A549 (cell line): ENCODE data around the gene HSPA4L. TPM values are rescaled to one million over a fixed set of nuclear protein-coding genes. Genes with fewer than 3 reads are reported as not detected.

Source experiments
- ATAC-seq, 2 experiments: fragments of 200-7000 bp in 1 of 2; fragments of >200 bp in 1 of 2; cut with Nextera tagmentation in 1 of 2; cut with Tn5 transposase in 1 of 2; 3 replicates each; pipeline versions ENCODE4 v1.8.0 to v1.9.1; 2018 to 2020; ENCODE audit warnings: mild to moderate bottlenecking in 1 of 2, moderate library complexity in 1 of 2
- CTCF ChIA-PET: fragments of 300-600 bp; sonication (Branson Sonifier 250); formaldehyde crosslinking; extraction: SDS; loops from one replicate; lab custom pipeline; 2021; ENCODE audit warnings: antibody characterized with exemption, inconsistent platforms; lab: Yijun Ruan, JAX
- POLR2A ChIA-PET: fragments of 350-600 bp; formaldehyde crosslinking; extraction: SDS; loops from one replicate; lab custom pipeline; 2021; ENCODE audit warnings: antibody characterized with exemption, inconsistent platforms; lab: Yijun Ruan, JAX
- DNase-seq, 2 experiments: peaks; one replicate each; pipeline versions ENCODE4 v3.0.0 to v3.0.0-alpha.2; 2011 to 2016; ENCODE audit warnings: low read depth in 1 of 2, low spot score in 1 of 2
- FAIRE-seq: peaks from 2 replicates; lab custom pipeline; 2011; peaks lifted over from hg19 to GRCh38; lab: Jason Lieb, UNC
- H3K27ac ChIP-seq, 2 experiments: fragments of >200 bp; sonication (Bioruptor Twin); formaldehyde crosslinking; 3 replicates each; pipeline ENCODE4 v1.5.1; 2016 to 2017
- H3K4me1 ChIP-seq: fragments of >200 bp; sonication (Bioruptor Twin); formaldehyde crosslinking; 3 replicates; pipeline ENCODE4 v1.6.1; 2016
- H3K4me2 ChIP-seq: fragments of >200 bp; sonication (Bioruptor Twin); formaldehyde crosslinking; 3 replicates; pipeline ENCODE4 v1.6.1; 2016
- H3K4me3 ChIP-seq: fragments of >200 bp; sonication (Bioruptor Twin); formaldehyde crosslinking; 3 replicates; pipeline ENCODE4 v1.5.1; 2016
- H3K9me3 ChIP-seq: fragments of >200 bp; sonication (Bioruptor Twin); formaldehyde crosslinking; 3 replicates; pipeline ENCODE4 v1.6.1; 2016
- CBX2 ChIP-seq: fragments of 200-600 bp; sonication (generic); IDR thresholded peaks from 2 replicates; pipeline ENCODE4 v1.6.1; 2016; ENCODE audit warnings: low read depth, mild to moderate bottlenecking, borderline replicate concordance
- CBX8 ChIP-seq: fragments of 200-600 bp; sonication (generic); IDR thresholded peaks from 2 replicates; pipeline ENCODE4 v1.6.1; 2016
- CEBPB ChIP-seq, 2 experiments: fragments of >200 bp in 1 of 2; sonication (Bioruptor Twin) in 1 of 2; formaldehyde crosslinking in 1 of 2; IDR thresholded peaks; 2 replicates each; pipeline ENCODE4 v1.6.1; 2012 to 2016
- CHD2 ChIP-seq: fragments of 150-350 bp; IDR thresholded peaks from 2 replicates; pipeline ENCODE4 v1.6.1; 2014; ENCODE audit warnings: low read length; ENCODE audit not compliant: partially characterized antibody
- EHF ChIP-seq: fragments of 250-450 bp; sonication (Bioruptor Pico); IDR thresholded peaks from 2 replicates; pipeline ENCODE4 v1.5.0; 2020; ENCODE audit warnings: mild to moderate bottlenecking
- EHMT2 ChIP-seq: fragments of 200-600 bp; sonication (generic); IDR thresholded peaks from 2 replicates; pipeline ENCODE4 v1.6.1; 2016; ENCODE audit warnings: antibody characterized with exemption, low read depth, mild to moderate bottlenecking, moderate library complexity
- ELK1 ChIP-seq: fragments of 150-350 bp; IDR thresholded peaks from 2 replicates; pipeline ENCODE4 v1.6.1; 2014; ENCODE audit warnings: low read depth, mild to moderate bottlenecking, low read length
- EP300 ChIP-seq, 2 experiments: fragments of >200 bp; sonication (Bioruptor Twin); formaldehyde crosslinking; IDR thresholded peaks; 2 replicates in 1 of 2; 3 replicates in 1 of 2; pipeline ENCODE4 v1.6.1; 2016 to 2017
- FOSL2 ChIP-seq, 2 experiments: fragments of 450-650 bp in 1 of 2; fragments of >200 bp in 1 of 2; sonication (Bioruptor Twin) in 1 of 2; formaldehyde crosslinking; IDR thresholded peaks; 2 replicates each; pipeline versions ENCODE4 v1.5.0 to v1.6.1; 2016 to 2020; ENCODE audit warnings: mild to moderate bottlenecking in 1 of 2, moderate library complexity in 1 of 2
- FOXS1 ChIP-seq: fragments of 250-450 bp; sonication (Bioruptor Pico); IDR thresholded peaks from 2 replicates; pipeline ENCODE4 v1.5.0; 2020; ENCODE audit warnings: mild to moderate bottlenecking, moderate library complexity
- GATA3 ChIP-seq: IDR thresholded peaks from 2 replicates; pipeline ENCODE4 v1.6.1; 2012; ENCODE audit warnings: borderline replicate concordance
- HDAC2 ChIP-seq: fragments of 200-600 bp; sonication (generic); IDR thresholded peaks from 2 replicates; pipeline ENCODE4 v1.6.1; 2016
- HEYL ChIP-seq: fragments of 250-450 bp; sonication (Bioruptor Pico); IDR thresholded peaks from 2 replicates; pipeline ENCODE4 v1.8.0; 2021; ENCODE audit warnings: mild to moderate bottlenecking, moderate library complexity
- HOXA7 ChIP-seq: fragments of 250-450 bp; sonication (Bioruptor Pico); IDR thresholded peaks from 2 replicates; pipeline ENCODE4 v1.5.0; 2020; ENCODE audit warnings: mild to moderate bottlenecking, moderate library complexity
- HOXB13 ChIP-seq: fragments of 250-450 bp; sonication (Bioruptor Pico); IDR thresholded peaks from 2 replicates; pipeline ENCODE4 v1.5.0; 2020; ENCODE audit warnings: low read depth, mild to moderate bottlenecking, moderate library complexity
- HOXB5 ChIP-seq: fragments of 250-450 bp; sonication (Bioruptor Pico); IDR thresholded peaks from 2 replicates; pipeline ENCODE4 v1.5.0; 2020; ENCODE audit warnings: mild to moderate bottlenecking, moderate library complexity
- MAFK ChIP-seq: fragments of 450-650 bp; IDR thresholded peaks from 2 replicates; pipeline ENCODE4 v1.6.1; 2014; ENCODE audit not compliant: partially characterized antibody
- MAX ChIP-seq: IDR thresholded peaks from 2 replicates; pipeline ENCODE4 v1.6.1; 2012
- MAZ ChIP-seq: fragments of 150-350 bp; IDR thresholded peaks from 2 replicates; pipeline ENCODE4 v1.6.1; 2014; ENCODE audit warnings: antibody characterized with exemption, low read depth, low read length, borderline replicate concordance
- NFE2L2 ChIP-seq: fragments of 150-350 bp; conservative IDR thresholded peaks from 2 replicates; pipeline ENCODE4 v1.6.1; 2014; ENCODE audit warnings: low read length
- PHF8 ChIP-seq: fragments of 200-600 bp; sonication (generic); IDR thresholded peaks from 2 replicates; pipeline ENCODE4 v1.6.1; 2016; ENCODE audit warnings: low read depth, mild to moderate bottlenecking, antibody characterized with exemption, moderate library complexity, borderline replicate concordance
- RAD21 ChIP-seq, 2 experiments: fragments of >200 bp in 1 of 2; sonication (Bioruptor Twin) in 1 of 2; formaldehyde crosslinking in 1 of 2; IDR thresholded peaks in 1 of 2; conservative IDR thresholded peaks in 1 of 2; 2 replicates in 1 of 2; 3 replicates in 1 of 2; pipeline ENCODE4 v1.6.1; 2012 to 2018; ENCODE audit warnings: inconsistent platforms in 1 of 2
- RCOR1 ChIP-seq: fragments of 150-350 bp; IDR thresholded peaks from 2 replicates; pipeline ENCODE4 v1.6.1; 2014; ENCODE audit warnings: antibody characterized with exemption, low read length, low read depth
- REST ChIP-seq: fragments of 200-600 bp; sonication (generic); IDR thresholded peaks from 2 replicates; pipeline ENCODE4 v1.6.1; 2016; ENCODE audit warnings: antibody characterized with exemption, mild to moderate bottlenecking, moderate library complexity
- RNF2 ChIP-seq: fragments of 200-600 bp; sonication (generic); IDR thresholded peaks from 2 replicates; pipeline ENCODE4 v1.6.1; 2016; ENCODE audit warnings: low read depth, mild to moderate bottlenecking, antibody characterized with exemption, moderate library complexity, borderline replicate concordance
- SMC3 ChIP-seq: fragments of >200 bp; sonication (Bioruptor Twin); formaldehyde crosslinking; IDR thresholded peaks from 3 replicates; pipeline ENCODE4 v1.6.1; 2018; ENCODE audit warnings: inconsistent platforms
- ZFP36 ChIP-seq: fragments of 450-650 bp; IDR thresholded peaks from 2 replicates; pipeline ENCODE4 v1.6.1; 2014; ENCODE audit warnings: borderline replicate concordance; ENCODE audit not compliant: partially characterized antibody
- ZNF302 ChIP-seq: fragments of 250-450 bp; sonication (Bioruptor Pico); IDR thresholded peaks from 2 replicates; pipeline ENCODE4 v1.9.0; 2021; ENCODE audit warnings: inconsistent platforms, mild to moderate bottlenecking, moderate library complexity
- ZSCAN20 ChIP-seq: fragments of 250-450 bp; sonication (Bioruptor Pico); IDR thresholded peaks from 2 replicates; pipeline ENCODE4 v1.8.0; 2022; ENCODE audit warnings: mild to moderate bottlenecking, moderate library complexity
- WGBS: methylation state at CpG from one replicate; pipeline ENCODE4 v1.1.6; 2017; ENCODE audit errors: missing lambda C conversion rate; 5-methylcytosine and 5-hydroxymethylcytosine counted together
- polyA plus RNA-seq, 4 experiments: library from polyadenylated mRNA; depleted of rRNA in 3 of 4; stranded (reverse); fragments of >200 nt; fragmentation: RNase III in 1 of 4; extraction: RNeasy Plus Mini Kit Qiagen cat#74134 plus additional on column Dnase treatment in 1 of 4; gene quantifications; 2 replicates in 3 of 4; 3 replicates in 1 of 4; pipeline ENCODE4 v1.2.3, GENCODE V29; 2011 to 2017
- TF ChIP-seq, protein P1 (sequence below): IDR thresholded peaks from 2 replicates; pipeline ENCODE4 v1.6.1; 2012

HSPA4L gene
- polyA plus RNA-seq, 2 of the 4 experiments (the other 2 are of a cell fraction): 10.9 to 12.1 TPM

DNA sequence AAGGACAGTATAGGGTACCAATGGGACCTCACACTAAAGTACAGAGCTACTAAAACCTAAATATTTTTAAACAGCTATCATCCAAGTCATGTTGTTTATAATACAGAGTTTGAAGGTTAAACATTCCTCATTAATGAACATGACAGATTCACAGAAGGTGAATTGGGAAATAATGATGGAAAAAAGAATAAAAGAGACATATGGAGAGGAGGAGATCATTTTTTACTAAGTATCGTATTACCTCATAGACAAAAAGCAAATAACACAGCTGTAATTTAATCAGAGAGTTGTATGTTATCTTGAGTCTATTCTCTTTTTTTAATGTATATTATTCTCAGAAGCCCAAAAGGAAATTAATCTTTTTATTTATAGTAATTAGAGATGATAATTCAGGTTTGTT, 106.4 kb downstream of the HSPA4L start:
- H3K4me3 ChIP-seq: no peak overlapping the region
- CTCF ChIA-PET: interaction anchor here (0.6 kb wide), 1 partner anchor 78 kb away, joined by 3 read pairs; no protein-coding TSS in a partner anchor
- H3K4me2 ChIP-seq: no peak overlapping the region
- POLR2A ChIA-PET: interaction anchor here (0.7 to 1.2 kb wide), 2 partner anchors 9 to 172 kb away, joined by 3 to 5 read pairs; partner anchors contain the start of gene LARP1B
- no peak for DNase-seq
- no peak overlapping the region for H3K27ac ChIP-seq
- no peak for TF ChIP-seq HOXB5
- TF ChIP-seq MAFK: no peak
- no peak for TF ChIP-seq CBX8
- TF ChIP-seq ZFP36: no peak
- TF ChIP-seq PHF8: no peak
- TF ChIP-seq CEBPB (IDR thresholded peaks at IDR 0.05): no peak
- TF ChIP-seq SMC3: no peak
- no peak for TF ChIP-seq CHD2
- no peak for TF ChIP-seq FOSL2 (IDR thresholded peaks at IDR 0.05)
- TF ChIP-seq FOSL2 (CRISPR knock-in tag; IDR thresholded peaks at IDR 0.05): no peak
- no peak for TF ChIP-seq RNF2
- no peak for TF ChIP-seq ZSCAN20 (CRISPR knock-in tag)
- no peak for TF ChIP-seq HEYL (CRISPR knock-in tag)
- no peak for TF ChIP-seq MAZ
- TF ChIP-seq HDAC2: no peak
- 87% methylated on average over 1 of the region's 1 CpG for WGBS
- no peak for FAIRE-seq
- no peaks in the 10 kb centered on the region for H3K4me1 ChIP-seq
- no peaks in the 10 kb centered on the region for H3K9me3 ChIP-seq
- no peak for ATAC-seq

- ChIA-PET POLR2A (no interaction called here), CTCF (interaction anchor here (2.1 kb wide), 1 partner anchor 9 kb away, joined by 6 read pairs; the partner anchor contains the start of gene PLK4)
- no peak overlapping the region for H3K27ac ChIP-seq
- ATAC-seq (no peak), DNase-seq (no peak), FAIRE-seq (no peak)
- TF ChIP-seq MAX (no peak), CBX2 (no peak), NFE2L2 (no peak), PHF8 (no peak), HOXA7 (CRISPR knock-in tag) (no peak), HOXB13 (CRISPR knock-in tag) (no peak), ZSCAN20 (CRISPR knock-in tag) (no peak), ELK1 (no peak), EHF (no peak), ZNF302 (CRISPR knock-in tag) (no peak), RAD21 (conservative IDR thresholded peaks at IDR 0.05 in 1 of 2, IDR thresholded peaks at IDR 0.05 in 1 of 2) (no peak), MAZ (no peak), REST (no peak), RCOR1 (no peak), HEYL (CRISPR knock-in tag) (no peak), FOXS1 (CRISPR knock-in tag) (no peak), EP300 (IDR thresholded peaks at IDR 0.05) (no peak), EHMT2 (no peak), GATA3 (no peak)
- TF ChIP-seq, protein P1, sequence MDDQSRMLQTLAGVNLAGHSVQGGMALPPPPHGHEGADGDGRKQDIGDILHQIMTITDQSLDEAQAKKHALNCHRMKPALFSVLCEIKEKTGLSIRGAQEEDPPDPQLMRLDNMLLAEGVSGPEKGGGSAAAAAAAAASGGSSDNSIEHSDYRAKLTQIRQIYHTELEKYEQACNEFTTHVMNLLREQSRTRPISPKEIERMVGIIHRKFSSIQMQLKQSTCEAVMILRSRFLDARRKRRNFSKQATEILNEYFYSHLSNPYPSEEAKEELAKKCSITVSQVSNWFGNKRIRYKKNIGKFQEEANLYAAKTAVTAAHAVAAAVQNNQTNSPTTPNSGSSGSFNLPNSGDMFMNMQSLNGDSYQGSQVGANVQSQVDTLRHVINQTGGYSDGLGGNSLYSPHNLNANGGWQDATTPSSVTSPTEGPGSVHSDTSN: no peak
- no peak overlapping the region for H3K4me3 ChIP-seq
- no peaks in the 10 kb centered on the region for H3K9me3 ChIP-seq
- H3K4me2 ChIP-seq: no peak overlapping the region
- no peaks in the 10 kb centered on the region for H3K4me1 ChIP-seq
- 83% methylated on average over 3 of the region's 3 CpGs for WGBS
Measured at GRCh38 chr4:127889903-127890302, 107.8 kb downstream of the HSPA4L start.
